Fibroblast of the aortic adventitia (primary cell): ENCODE results near the gene GFRA1. TPM values are rescaled to one million over a fixed set of nuclear protein-coding genes. Genes with fewer than 3 reads are reported as not detected.

Experiments used
- DNase-seq: peaks from one replicate; pipeline ENCODE4 v3.0.0-alpha.2; 2010; ENCODE audit warnings: low read depth
- H3K4me3 ChIP-seq: 2 replicates; pipeline ENCODE4 v1.5.1; 2011; ENCODE audit warnings: low read depth, mild to moderate bottlenecking, control low read depth, low read length, moderate library complexity
- total RNA-seq: library from RNA; depleted of rRNA; stranded (reverse); fragments of >200 nt; gene quantifications from 2 replicates; pipeline ENCODE4 v1.2.3, GENCODE V29; 2012; ENCODE audit warnings: low replicate concordance
- TF ChIP-seq, protein P1 (sequence below): IDR thresholded peaks from 2 replicates; pipeline ENCODE4 v1.5.1; 2011; ENCODE audit warnings: mild to moderate bottlenecking, low read length, control low read depth, inconsistent platforms; ENCODE audit not compliant: insufficient read depth

The GFRA1 gene
- total RNA-seq, 1 donor, result 0.18 TPM

DNA sequence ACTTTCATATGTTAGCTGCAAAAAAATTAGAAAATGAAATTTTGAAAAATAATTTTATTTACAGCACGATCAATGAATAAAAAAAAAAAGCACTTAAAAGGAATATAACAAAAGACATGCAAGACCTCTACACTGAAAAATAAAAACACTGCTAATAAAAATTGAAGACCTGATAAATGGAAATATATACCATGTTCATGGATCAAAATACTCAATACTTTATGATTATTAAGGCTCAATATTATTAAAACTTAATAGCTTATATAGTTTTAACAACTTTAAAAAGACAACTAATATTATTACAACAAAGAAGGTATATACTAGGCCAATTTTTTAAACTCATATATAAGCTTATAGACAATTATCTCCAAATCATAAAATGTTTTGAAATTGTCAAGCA lies 143.0 kb downstream of the GFRA1 start:
- TF ChIP-seq, protein P1, sequence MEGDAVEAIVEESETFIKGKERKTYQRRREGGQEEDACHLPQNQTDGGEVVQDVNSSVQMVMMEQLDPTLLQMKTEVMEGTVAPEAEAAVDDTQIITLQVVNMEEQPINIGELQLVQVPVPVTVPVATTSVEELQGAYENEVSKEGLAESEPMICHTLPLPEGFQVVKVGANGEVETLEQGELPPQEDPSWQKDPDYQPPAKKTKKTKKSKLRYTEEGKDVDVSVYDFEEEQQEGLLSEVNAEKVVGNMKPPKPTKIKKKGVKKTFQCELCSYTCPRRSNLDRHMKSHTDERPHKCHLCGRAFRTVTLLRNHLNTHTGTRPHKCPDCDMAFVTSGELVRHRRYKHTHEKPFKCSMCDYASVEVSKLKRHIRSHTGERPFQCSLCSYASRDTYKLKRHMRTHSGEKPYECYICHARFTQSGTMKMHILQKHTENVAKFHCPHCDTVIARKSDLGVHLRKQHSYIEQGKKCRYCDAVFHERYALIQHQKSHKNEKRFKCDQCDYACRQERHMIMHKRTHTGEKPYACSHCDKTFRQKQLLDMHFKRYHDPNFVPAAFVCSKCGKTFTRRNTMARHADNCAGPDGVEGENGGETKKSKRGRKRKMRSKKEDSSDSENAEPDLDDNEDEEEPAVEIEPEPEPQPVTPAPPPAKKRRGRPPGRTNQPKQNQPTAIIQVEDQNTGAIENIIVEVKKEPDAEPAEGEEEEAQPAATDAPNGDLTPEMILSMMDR, result no peak
- no peak for DNase-seq
- no peak overlapping the region for H3K4me3 ChIP-seq

DNA sequence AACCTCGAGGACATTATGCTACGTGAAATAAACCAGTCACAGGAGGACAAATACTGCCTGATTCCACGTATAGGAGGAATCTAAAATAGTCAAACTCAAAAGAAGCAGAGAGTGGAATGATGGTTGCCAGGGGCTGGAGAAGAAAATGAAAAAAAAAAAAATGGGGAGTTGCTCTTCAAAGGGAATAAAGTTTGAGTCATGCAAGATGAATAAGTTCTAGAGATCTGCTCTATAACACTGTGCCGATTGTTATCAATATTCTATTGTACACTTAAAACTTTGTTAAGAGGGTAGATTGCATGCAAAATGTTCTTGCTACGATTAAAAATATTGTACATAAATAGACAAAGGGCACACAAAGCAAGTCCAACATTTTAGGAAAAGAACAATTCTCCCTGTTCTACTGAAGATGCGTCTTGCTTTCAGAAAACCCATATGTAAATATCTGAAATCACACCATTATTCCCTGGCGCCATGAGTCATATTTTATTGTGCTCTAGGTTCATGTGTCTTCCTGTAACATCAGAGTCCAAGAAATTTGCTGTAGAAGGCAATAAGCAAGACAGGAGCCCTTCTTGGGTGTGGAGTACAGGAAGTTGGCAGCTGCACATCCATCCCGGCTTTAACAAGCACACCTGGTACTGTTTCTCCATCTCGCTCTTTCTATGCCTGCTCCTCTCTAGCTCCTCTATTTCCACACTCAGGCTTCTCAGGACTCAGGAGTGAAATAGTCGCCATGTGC lies 145.9 kb downstream of the GFRA1 start:
- H3K4me3 ChIP-seq, result no peak overlapping the region
- no peak for DNase-seq
- TF ChIP-seq, protein P1, result no peak

DNA sequence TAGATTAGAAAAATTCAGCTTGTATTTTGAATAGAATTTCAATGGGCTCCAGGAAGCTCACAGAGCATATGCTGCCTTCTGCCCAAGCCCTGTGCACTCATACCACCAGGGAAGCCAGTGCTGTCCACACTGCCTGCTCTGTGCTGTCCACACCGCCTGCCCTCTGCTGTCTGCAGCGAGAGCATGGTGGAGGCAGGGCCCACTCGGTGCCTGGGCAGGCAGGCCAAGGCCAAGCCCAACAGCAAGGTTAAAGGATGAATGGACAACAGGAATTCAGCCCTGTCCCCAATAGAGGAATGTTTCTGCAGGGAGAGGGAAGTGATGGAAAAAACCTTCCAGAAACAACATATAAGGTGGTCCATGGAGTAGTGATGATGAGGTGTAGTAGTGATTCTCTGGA lies 146.8 kb downstream of the GFRA1 start:
- TF ChIP-seq, protein P1, result no peak

DNA sequence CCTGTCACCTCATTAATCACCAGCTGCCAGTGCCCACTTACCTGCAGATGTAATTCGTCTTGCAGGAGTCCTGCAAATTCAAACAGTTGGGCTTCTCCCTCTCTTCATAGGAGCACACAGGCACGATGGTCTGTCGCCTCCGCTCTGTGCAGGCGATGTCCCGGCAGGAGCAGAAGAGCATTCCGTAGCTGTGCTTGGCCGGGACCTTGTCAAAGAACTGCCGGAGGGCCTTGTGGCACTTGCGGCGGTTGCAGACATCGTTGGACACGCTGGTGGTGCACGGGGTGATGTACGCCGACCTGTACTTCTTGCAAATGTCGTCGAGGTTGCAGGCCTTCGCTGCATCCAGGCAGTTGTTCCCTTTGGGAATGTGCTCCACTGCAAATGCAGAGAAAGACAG lies 147.8 kb downstream of the GFRA1 start:
- TF ChIP-seq, protein P1, result no peak
- DNase-seq, result no peak

More for the DNA sequence above, 146.8 kb downstream of the GFRA1 start:
- DNase-seq, result no peak
- no peak overlapping the region for H3K4me3 ChIP-seq

DNA sequence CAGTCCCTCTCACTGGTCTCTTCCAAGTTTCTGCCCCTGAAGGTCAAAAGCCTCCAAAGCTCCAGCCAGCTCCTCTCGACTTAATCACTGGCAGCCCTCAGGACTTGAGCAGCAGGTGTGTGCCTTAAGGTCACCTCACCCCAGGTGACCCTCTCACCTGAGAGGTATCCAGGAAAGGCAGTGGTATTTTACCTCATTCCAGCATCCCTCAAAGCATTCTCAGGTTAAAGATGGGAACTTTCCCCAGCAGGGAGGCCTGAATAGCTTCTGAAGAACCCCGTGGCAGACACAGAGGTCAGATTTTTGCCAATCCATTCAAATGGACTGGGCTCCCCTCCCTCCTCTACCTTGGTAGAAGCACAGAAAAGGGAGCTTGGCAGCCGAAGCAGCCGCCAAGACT lies 148.2 kb downstream of the GFRA1 start:
- no peak overlapping the region for H3K4me3 ChIP-seq
- DNase-seq, result no peak
- TF ChIP-seq, protein P1, result no peak

More for the DNA sequence above, 147.8 kb downstream of the GFRA1 start:
- H3K4me3 ChIP-seq, result no peak overlapping the region

DNA sequence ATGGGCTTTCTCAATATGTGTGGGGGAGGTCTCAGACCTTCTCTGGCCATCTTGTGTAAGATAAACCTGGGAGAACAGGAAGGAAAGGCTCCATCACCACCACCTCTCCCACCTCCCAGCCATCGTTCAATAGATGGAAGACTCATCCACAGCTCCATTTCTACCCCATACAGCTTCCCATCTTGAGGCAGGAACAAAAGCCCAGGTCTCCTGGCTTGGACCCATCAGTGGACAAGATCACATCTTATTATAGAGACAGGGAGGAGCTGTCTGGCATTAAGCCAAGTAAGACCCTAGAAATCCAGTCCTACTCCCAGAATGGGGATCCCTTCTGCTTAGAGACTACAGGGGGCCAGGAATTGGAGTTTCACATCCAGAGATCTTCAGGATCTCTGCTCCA lies 150.3 kb downstream of the GFRA1 start:
- H3K4me3 ChIP-seq, result no peak overlapping the region
- DNase-seq, result no peak
- TF ChIP-seq, protein P1, result no peak
